Measurements from ENCODE around the gene POGK.

POGK gene

DNA sequence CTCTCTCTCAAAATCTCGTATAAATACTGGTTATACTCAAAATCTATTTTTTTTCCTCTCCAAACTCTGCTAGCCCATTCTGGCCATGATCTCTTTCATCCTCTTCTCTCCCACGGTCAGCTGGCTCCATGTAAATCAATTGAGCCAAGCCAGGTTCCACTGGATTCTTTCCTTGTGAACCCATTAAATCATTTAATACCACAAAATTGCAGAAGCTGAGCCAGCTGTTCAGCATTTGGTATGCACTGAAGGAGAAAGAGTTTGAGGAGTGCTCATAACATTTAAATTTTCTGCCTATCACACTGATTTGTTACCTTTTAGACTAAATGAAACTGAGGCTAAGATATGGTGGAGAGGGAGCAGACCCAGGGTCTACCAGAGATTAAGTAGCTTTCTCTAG lies 65.9 kb downstream of the POGK start:
- no peak for DNase-seq

DNA sequence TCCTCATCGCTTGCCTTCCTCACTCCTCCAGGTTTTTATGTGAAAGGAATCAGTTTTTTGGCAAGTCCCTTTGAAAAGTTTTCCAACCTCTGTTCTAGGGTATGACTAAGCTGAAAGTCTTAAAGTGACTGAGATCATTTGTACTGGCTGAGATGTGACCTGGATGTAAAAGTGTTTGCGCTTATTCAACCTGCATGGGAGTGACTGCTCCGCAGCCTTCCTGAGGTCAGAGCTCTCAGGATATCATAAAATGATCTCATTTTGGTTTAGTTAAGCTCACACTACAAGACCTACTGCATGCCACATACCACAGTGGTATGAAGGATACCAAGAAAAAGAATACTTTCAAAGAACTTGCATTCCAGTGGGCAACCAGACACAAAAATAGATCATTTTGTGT lies 66.6 kb downstream of the POGK start:
- DNase-seq, result peak; percentile 53
